ENCODE data around the gene VPREB3.

VPREB3 gene

DNA sequence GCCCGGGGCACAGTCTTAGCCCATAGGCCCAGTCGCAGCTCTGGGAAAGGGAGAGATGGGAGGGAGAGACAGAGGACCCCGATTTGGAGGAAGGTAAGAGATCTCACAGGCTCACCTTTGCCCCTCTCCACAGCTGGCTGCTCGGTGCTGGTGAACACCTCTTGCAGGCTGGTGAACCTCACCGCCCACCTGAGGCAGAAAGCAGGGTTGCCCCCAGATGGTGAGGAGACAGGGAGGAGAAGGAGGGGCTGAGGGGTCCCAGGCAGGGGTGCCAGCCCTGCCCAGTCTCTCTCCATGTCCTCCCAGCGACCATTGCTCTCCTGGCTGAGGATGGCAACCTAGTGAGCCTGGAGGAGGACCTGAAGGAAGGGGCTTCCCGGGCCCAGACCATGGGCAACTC lies 9.7 kb upstream of the VPREB3 start:
- Histone ChIP-seq H2BK15ac (replicated peaks; ENCODE audit: low read depth) (no peak overlapping the region), H3K27ac (ENCODE audit: low read depth, low read length) (no peak overlapping the region), H3K4me2 (ENCODE audit: low read length) (no peak overlapping the region), H2BK120ac (ENCODE audit: low read depth, low read length) (no peak overlapping the region), H3K36me3 (ENCODE audit: control insufficient read depth, insufficient read depth, low read length) (no peaks in the 10 kb centered on the region), H3K23ac (ENCODE audit: low read length) (no peak overlapping the region), H3K56ac (ENCODE audit: low read length) (peak overlapping the region; percentile 75), H3K4me3 (ENCODE audit: low read length) (no peak overlapping the region), H2BK5ac (ENCODE audit: low read length) (no peak overlapping the region), H3K4ac (ENCODE audit: low read depth, low read length) (no peak overlapping the region), H3K79me2 (ENCODE audit: control insufficient read depth, insufficient read depth, low read length) (no peaks in the 10 kb centered on the region), H3K9ac (ENCODE audit: low read length) (peak overlapping the region; percentile 26), H4K8ac (ENCODE audit: low read depth, low read length) (no peak overlapping the region), H4K5ac (ENCODE audit: low read length) (no peak overlapping the region), H3K18ac (ENCODE audit: low read length) (no peak overlapping the region), H3K79me1 (ENCODE audit: low read length) (peaks cover 4% of the 10 kb centered on the region), H3K27me3 (ENCODE audit: insufficient read depth, low read length, poor library complexity) (no peaks in the 10 kb centered on the region), H2AK5ac (ENCODE audit: low read length) (no peak overlapping the region), H3K4me1 (ENCODE audit: control insufficient read depth, low read depth, low read length) (peaks cover 14% of the 10 kb centered on the region)
- no peak for DNase-seq
- no CpG with 5 or more reads among the region's 7 CpGs for WGBS (ENCODE audit: extremely low coverage, insufficient coverage, low lambda C conversion rate)

DNA sequence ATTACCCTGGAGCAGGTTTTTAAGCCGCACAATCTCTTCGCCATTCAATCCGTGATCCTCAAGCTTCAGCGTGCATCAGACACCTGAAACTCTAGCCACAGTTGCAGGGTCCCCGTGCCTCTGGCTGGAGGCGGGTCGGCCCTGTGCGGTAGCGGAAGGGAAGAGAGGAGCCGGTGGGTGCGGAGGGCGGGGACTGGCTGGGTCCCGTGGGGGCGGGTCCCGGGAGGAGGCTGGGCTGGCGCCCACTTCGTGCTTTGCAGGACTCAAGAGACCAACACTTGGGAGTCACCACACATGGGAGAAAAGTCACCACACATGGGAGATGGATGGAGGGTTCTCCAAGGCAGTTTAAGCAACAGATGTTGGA lies 9.3 kb upstream of the VPREB3 start:
- Histone ChIP-seq H2BK120ac (ENCODE audit: low read depth, low read length) (no peak overlapping the region), H2BK15ac (replicated peaks; ENCODE audit: low read depth) (no peak overlapping the region), H3K23ac (ENCODE audit: low read length) (no peak overlapping the region), H3K4me3 (ENCODE audit: low read length) (no peak overlapping the region), H3K9ac (ENCODE audit: low read length) (peak overlapping the region; percentile 47), H3K4me2 (ENCODE audit: low read length) (peak overlapping the region; percentile 37), H2BK5ac (ENCODE audit: low read length) (no peak overlapping the region), H3K79me1 (ENCODE audit: low read length) (peaks cover 4% of the 10 kb centered on the region), H3K4me1 (ENCODE audit: control insufficient read depth, low read depth, low read length) (peaks cover 14% of the 10 kb centered on the region), H3K27me3 (ENCODE audit: insufficient read depth, low read length, poor library complexity) (no peaks in the 10 kb centered on the region), H3K4ac (ENCODE audit: low read depth, low read length) (no peak overlapping the region), H3K18ac (ENCODE audit: low read length) (peak overlapping the region; percentile 6), H3K56ac (ENCODE audit: low read length) (peak overlapping the region; percentile 75), H2AK5ac (ENCODE audit: low read length) (no peak overlapping the region), H3K36me3 (ENCODE audit: control insufficient read depth, insufficient read depth, low read length) (no peaks in the 10 kb centered on the region), H4K8ac (ENCODE audit: low read depth, low read length) (no peak overlapping the region), H4K5ac (ENCODE audit: low read length) (no peak overlapping the region), H3K79me2 (ENCODE audit: control insufficient read depth, insufficient read depth, low read length) (no peaks in the 10 kb centered on the region), H3K27ac (ENCODE audit: low read depth, low read length) (no peak overlapping the region)
- peak; percentile 42 for DNase-seq
- whole genome bisulfite sequencing (ENCODE audit: extremely low coverage, insufficient coverage, low lambda C conversion rate), result no CpG with 5 or more reads among the region's 17 CpGs

DNA sequence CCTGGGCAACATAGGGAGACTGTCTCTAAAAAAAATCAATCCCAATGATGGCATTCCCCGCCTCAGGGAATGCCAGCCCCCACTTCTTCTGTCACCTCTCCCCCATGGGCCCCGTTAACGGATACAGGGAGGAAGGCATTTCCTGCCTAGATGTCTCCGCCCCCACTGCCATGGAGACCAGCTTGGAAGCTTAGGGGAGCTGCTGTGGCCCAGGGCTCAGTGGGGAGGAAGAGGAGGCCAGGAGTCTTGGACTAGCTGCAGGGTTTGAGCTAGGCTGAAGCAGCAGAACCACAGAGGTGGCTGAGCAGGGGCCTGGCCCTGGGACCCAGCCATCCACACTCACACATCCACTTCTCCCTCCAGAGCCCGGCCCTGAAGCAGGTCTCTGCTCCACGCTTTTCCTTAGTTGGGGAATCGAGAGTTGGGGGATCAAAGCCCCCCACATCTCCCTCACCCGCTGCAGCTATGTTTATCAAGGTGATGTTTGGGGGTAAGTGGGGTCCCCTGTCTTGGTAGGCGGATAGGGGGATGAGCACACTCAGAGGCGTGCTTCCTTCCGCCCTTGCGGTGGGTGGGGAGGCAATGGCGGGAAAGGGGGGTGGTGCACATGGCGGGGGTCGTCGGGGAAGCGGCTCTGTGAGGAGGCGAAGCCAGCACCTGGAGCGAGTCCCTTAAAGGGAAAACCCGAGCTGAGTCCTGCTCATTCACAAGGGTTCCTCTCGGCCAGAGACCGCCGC lies 8.8 kb upstream of the VPREB3 start, which contains the start of gene C22orf15:
C22orf15 (plus strand) TSS at position 149 of the 737 bp plus-strand sequence; CDS start at position 466, 317 bp downstream.
- peak within 1 kb of the TSS; percentile 47 for H3K9ac ChIP-seq (ENCODE audit: low read length)
- no peak within 1 kb of the TSS for H2BK5ac ChIP-seq (ENCODE audit: low read length)
- H3K79me2 ChIP-seq (ENCODE audit: control insufficient read depth, insufficient read depth, low read length), result no peaks in the 10 kb centered on the region
- H3K4me2 ChIP-seq (ENCODE audit: low read length), result peak within 1 kb of the TSS; percentile 37
- no peak within 1 kb of the TSS for H2BK120ac ChIP-seq (ENCODE audit: low read depth, low read length)
- no peak within 1 kb of the TSS for H3K4ac ChIP-seq (ENCODE audit: low read depth, low read length)
- no peak within 1 kb of the TSS for H2BK15ac ChIP-seq (replicated peaks; ENCODE audit: low read depth)
- H4K8ac ChIP-seq (ENCODE audit: low read depth, low read length), result no peak within 1 kb of the TSS
- peak within 1 kb of the TSS; percentile 6 for H3K18ac ChIP-seq (ENCODE audit: low read length)
- peaks cover 4% of the 10 kb centered on the region for H3K79me1 ChIP-seq (ENCODE audit: low read length)
- no peaks in the 10 kb centered on the region for H3K36me3 ChIP-seq (ENCODE audit: control insufficient read depth, insufficient read depth, low read length)
- no peak within 1 kb of the TSS for H3K4me3 ChIP-seq (ENCODE audit: low read length)
- H2AK5ac ChIP-seq (ENCODE audit: low read length), result no peak within 1 kb of the TSS
- no peak within 1 kb of the TSS for H3K23ac ChIP-seq (ENCODE audit: low read length)
- no peaks in the 10 kb centered on the region for H3K27me3 ChIP-seq (ENCODE audit: insufficient read depth, low read length, poor library complexity)
- H3K27ac ChIP-seq (ENCODE audit: low read depth, low read length), result no peak within 1 kb of the TSS
- no peak within 1 kb of the TSS for H4K5ac ChIP-seq (ENCODE audit: low read length)
- H3K4me1 ChIP-seq (ENCODE audit: control insufficient read depth, low read depth, low read length), result peaks cover 14% of the 10 kb centered on the region
- H3K56ac ChIP-seq (ENCODE audit: low read length), result peak within 1 kb of the TSS; percentile 75
- no CpG with 5 or more reads among the region's 23 CpGs for WGBS (ENCODE audit: extremely low coverage, insufficient coverage, low lambda C conversion rate)
- peak; percentile 83 for DNase-seq

DNA sequence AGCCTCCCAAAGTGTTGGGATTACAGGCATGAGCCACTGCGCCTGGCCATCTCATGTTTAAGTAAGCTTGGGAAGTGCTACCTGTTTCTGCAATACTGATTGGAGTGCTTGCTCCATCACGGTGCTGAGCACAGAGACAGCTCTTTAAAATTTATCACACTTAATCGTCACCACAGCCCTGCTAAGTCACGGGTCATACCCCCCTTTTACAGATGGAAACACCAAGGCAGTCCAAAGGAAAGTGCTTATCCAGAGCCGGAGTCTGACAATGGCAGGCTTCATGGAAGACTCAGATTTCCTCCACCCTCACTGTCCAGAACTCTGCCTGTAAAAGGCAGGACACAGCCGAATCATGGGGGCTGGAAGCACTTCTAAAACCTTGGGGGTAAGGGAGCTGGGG lies 5.8 kb upstream of the VPREB3 start:
- H3K56ac ChIP-seq (ENCODE audit: low read length), result no peak overlapping the region
- no peak overlapping the region for H3K18ac ChIP-seq (ENCODE audit: low read length)
- H3K27ac ChIP-seq (ENCODE audit: low read depth, low read length), result no peak overlapping the region
- H3K4ac ChIP-seq (ENCODE audit: low read depth, low read length), result no peak overlapping the region
- no peaks in the 10 kb centered on the region for H3K79me1 ChIP-seq (ENCODE audit: low read length)
- H3K23ac ChIP-seq (ENCODE audit: low read length), result no peak overlapping the region
- H3K4me1 ChIP-seq (ENCODE audit: control insufficient read depth, low read depth, low read length), result peaks cover 10% of the 10 kb centered on the region
- H3K79me2 ChIP-seq (ENCODE audit: control insufficient read depth, insufficient read depth, low read length), result no peaks in the 10 kb centered on the region
- no peaks in the 10 kb centered on the region for H3K36me3 ChIP-seq (ENCODE audit: control insufficient read depth, insufficient read depth, low read length)
- H3K4me3 ChIP-seq (ENCODE audit: low read length), result no peak overlapping the region
- H2BK5ac ChIP-seq (ENCODE audit: low read length), result no peak overlapping the region
- H3K4me2 ChIP-seq (ENCODE audit: low read length), result no peak overlapping the region
- no peak overlapping the region for H2BK15ac ChIP-seq (replicated peaks; ENCODE audit: low read depth)
- no peaks in the 10 kb centered on the region for H3K27me3 ChIP-seq (ENCODE audit: insufficient read depth, low read length, poor library complexity)
- H4K8ac ChIP-seq (ENCODE audit: low read depth, low read length), result no peak overlapping the region
- H2AK5ac ChIP-seq (ENCODE audit: low read length), result no peak overlapping the region
- no CpG with 5 or more reads among the region's 6 CpGs for WGBS (ENCODE audit: extremely low coverage, insufficient coverage, low lambda C conversion rate)
- no peak for DNase-seq
- no peak overlapping the region for H3K9ac ChIP-seq (ENCODE audit: low read length)
- H2BK120ac ChIP-seq (ENCODE audit: low read depth, low read length), result no peak overlapping the region
- H4K5ac ChIP-seq (ENCODE audit: low read length), result no peak overlapping the region

DNA sequence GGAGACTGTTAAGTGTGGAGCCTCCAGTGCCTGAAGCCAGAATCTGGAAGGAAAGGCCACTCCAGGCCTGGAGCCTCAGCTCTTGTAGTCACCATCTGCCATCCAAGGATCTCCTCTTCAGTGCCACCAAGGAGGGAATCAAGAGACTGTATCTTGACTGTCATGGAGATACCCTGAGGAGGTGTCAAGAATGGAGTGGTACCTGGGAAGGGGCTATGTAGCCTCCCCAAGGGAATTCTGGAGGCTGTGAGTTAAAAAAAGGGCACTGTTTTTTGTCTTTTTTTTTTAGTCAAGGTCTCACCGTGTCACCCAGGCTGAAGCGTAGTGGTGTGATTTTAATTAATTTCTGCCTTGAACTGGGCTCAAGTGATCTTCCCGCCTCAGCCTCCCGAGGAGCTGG lies 5.3 kb upstream of the VPREB3 start:
- Histone ChIP-seq H2BK120ac (ENCODE audit: low read depth, low read length) (no peak overlapping the region), H3K79me2 (ENCODE audit: control insufficient read depth, insufficient read depth, low read length) (no peaks in the 10 kb centered on the region), H3K36me3 (ENCODE audit: control insufficient read depth, insufficient read depth, low read length) (no peaks in the 10 kb centered on the region), H3K4me3 (ENCODE audit: low read length) (no peak overlapping the region), H4K8ac (ENCODE audit: low read depth, low read length) (no peak overlapping the region), H4K5ac (ENCODE audit: low read length) (no peak overlapping the region), H3K4me1 (ENCODE audit: control insufficient read depth, low read depth, low read length) (peaks cover 10% of the 10 kb centered on the region), H2BK5ac (ENCODE audit: low read length) (no peak overlapping the region), H3K4ac (ENCODE audit: low read depth, low read length) (no peak overlapping the region), H3K27me3 (ENCODE audit: insufficient read depth, low read length, poor library complexity) (no peaks in the 10 kb centered on the region), H2AK5ac (ENCODE audit: low read length) (no peak overlapping the region), H3K9ac (ENCODE audit: low read length) (no peak overlapping the region), H3K56ac (ENCODE audit: low read length) (no peak overlapping the region), H3K23ac (ENCODE audit: low read length) (no peak overlapping the region), H3K27ac (ENCODE audit: low read depth, low read length) (no peak overlapping the region), H3K79me1 (ENCODE audit: low read length) (no peaks in the 10 kb centered on the region), H2BK15ac (replicated peaks; ENCODE audit: low read depth) (no peak overlapping the region), H3K4me2 (ENCODE audit: low read length) (no peak overlapping the region), H3K18ac (ENCODE audit: low read length) (no peak overlapping the region)
- WGBS (ENCODE audit: extremely low coverage, insufficient coverage, low lambda C conversion rate), result no CpG with 5 or more reads among the region's 4 CpGs
- no peak for DNase-seq

DNA sequence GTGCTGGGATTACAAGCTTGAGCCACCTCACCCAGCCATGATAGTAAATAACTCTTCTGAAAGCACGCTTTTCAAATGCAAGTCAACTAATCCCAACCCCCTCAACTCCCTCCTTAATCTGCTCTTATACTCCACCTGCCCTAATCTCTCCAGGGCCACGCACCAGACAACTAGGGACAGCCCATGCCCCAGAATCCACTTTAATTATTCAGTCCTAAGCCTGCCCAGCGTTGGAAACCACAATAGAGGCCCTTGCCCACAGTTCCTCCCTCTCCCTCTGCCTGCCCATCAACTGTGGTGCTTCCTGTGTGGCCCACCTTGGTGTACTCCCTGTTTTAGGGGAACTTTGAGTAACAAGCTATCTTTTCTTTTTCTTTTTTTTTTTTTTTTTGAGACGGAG lies 2.7 kb upstream of the VPREB3 start:
- no peaks in the 10 kb centered on the region for H3K27me3 ChIP-seq (ENCODE audit: insufficient read depth, low read length, poor library complexity)
- no peak overlapping the region for H3K4me2 ChIP-seq (ENCODE audit: low read length)
- no peak overlapping the region for H3K4ac ChIP-seq (ENCODE audit: low read depth, low read length)
- no peaks in the 10 kb centered on the region for H3K36me3 ChIP-seq (ENCODE audit: control insufficient read depth, insufficient read depth, low read length)
- no peak overlapping the region for H2AK5ac ChIP-seq (ENCODE audit: low read length)
- no peak overlapping the region for H4K5ac ChIP-seq (ENCODE audit: low read length)
- H3K56ac ChIP-seq (ENCODE audit: low read length), result no peak overlapping the region
- H3K18ac ChIP-seq (ENCODE audit: low read length), result no peak overlapping the region
- H3K27ac ChIP-seq (ENCODE audit: low read depth, low read length), result no peak overlapping the region
- no peak overlapping the region for H3K9ac ChIP-seq (ENCODE audit: low read length)
- DNase-seq, result no peak
- H2BK120ac ChIP-seq (ENCODE audit: low read depth, low read length), result no peak overlapping the region
- no peak overlapping the region for H2BK15ac ChIP-seq (replicated peaks; ENCODE audit: low read depth)
- H3K23ac ChIP-seq (ENCODE audit: low read length), result no peak overlapping the region
- no peaks in the 10 kb centered on the region for H3K4me1 ChIP-seq (ENCODE audit: control insufficient read depth, low read depth, low read length)
- no peaks in the 10 kb centered on the region for H3K79me1 ChIP-seq (ENCODE audit: low read length)
- H3K79me2 ChIP-seq (ENCODE audit: control insufficient read depth, insufficient read depth, low read length), result no peaks in the 10 kb centered on the region
- no CpG with 5 or more reads among the region's 4 CpGs for whole genome bisulfite sequencing (ENCODE audit: extremely low coverage, insufficient coverage, low lambda C conversion rate)
- no peak overlapping the region for H3K4me3 ChIP-seq (ENCODE audit: low read length)
- no peak overlapping the region for H4K8ac ChIP-seq (ENCODE audit: low read depth, low read length)
- no peak overlapping the region for H2BK5ac ChIP-seq (ENCODE audit: low read length)
